ENCODE results near the gene TSPAN33.

- TF ChIP-seq POLR2A (IDR thresholded peaks at IDR 0.05; ENCODE audit: low read length) (no peak), GATA1 (IDR thresholded peaks at IDR 0.05; ENCODE audit: low read depth, low read length) (no peak)
Measured at GRCh38 chr7:129209067-129209926, 64.8 kb downstream of the TSPAN33 start.

Data from erythroblast (primary cell).